Measurements from ENCODE around the gene PPP1CC.
"Not testable (repeated sequence)": the region's sequence is repeated elsewhere in the genome, so short reads cannot be mapped to it uniquely, and the experiment has no call there.

DNA sequence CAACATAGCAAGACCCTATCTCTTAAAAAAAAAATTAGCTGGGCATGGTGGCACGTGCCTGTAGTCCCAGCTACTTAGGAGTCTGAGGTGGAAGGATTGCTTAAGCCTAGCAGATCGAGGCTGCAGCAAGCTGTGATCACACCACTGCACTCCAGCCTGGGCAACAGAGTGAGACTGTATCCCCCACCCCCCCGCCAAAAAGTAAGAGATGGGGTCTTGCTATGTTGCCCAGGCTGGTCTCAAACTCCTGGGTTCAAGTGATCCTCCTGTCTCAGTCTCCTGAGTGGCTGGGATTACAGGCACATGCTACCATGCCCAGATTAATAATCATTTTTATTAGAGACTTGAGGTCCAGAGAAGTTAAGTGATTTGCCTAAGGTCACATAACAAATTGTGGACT lies 22.9 kb upstream of the PPP1CC start:
- not testable (repeated sequence) for TF ChIP-seq TAF1 (IDR thresholded peaks at IDR 0.05; ENCODE audit: low read depth, low read length); POLR2A (IDR thresholded peaks at IDR 0.05; ENCODE audit: low read depth, low read length); PAX5 (IDR thresholded peaks at IDR 0.05; ENCODE audit: insufficient read depth, low read length, severe bottlenecking); POLR2AphosphoS5 (IDR thresholded peaks at IDR 0.05; ENCODE audit: low read depth, low read length)
